GM21528 (cell line): ENCODE data around the gene POP7.
"Not testable (repeated sequence)": the region's sequence is repeated elsewhere in the genome, so short reads cannot be mapped to it uniquely, and the experiment has no call there.

Experiments used
- ATAC-seq: cut with Tn5 transposase; IDR thresholded peaks from one replicate; pipeline ENCODE4 v1.9.1; 2021; ENCODE audit warnings: mild to moderate bottlenecking, moderate library complexity; ENCODE audit not compliant: unreplicated experiment, low FRiP score

Gene POP7

GRCh38 chr7:100689230-100690135 is 16.4 kb upstream of the POP7 start:
- no peak for ATAC-seq

- no peak for ATAC-seq
These were observed 14.0 kb upstream of the POP7 start for GRCh38 chr7:100691676-100692577.

GRCh38 chr7:100692578-100692961 is 13.4 kb upstream of the POP7 start:
- no peak for ATAC-seq

- peak; percentile 33 for ATAC-seq
These were observed 12.4 kb upstream of the POP7 start for GRCh38 chr7:100693312-100694097.

GRCh38 chr7:100694098-100694745 is 11.7 kb upstream of the POP7 start, which contains the start of gene GIGYF1:
Gene GIGYF1 (minus strand): TSS chr7:100694250. CDS start chr7:100688238, 6,012 bp downstream.
- peak; percentile 41 for ATAC-seq

- no peak for ATAC-seq
These were observed 9.8 kb upstream of the POP7 start for GRCh38 chr7:100696123-100696521.

- no peak for ATAC-seq
These were observed 6.9 kb upstream of the POP7 start for GRCh38 chr7:100699018-100699417.

GRCh38 chr7:100701089-100701488 is 4.8 kb upstream of the POP7 start:
- ATAC-seq = not testable (repeated sequence)

GRCh38 chr7:100705320-100705752 is 585 bp upstream of the POP7 start:
- peak; percentile 67 for ATAC-seq

GRCh38 chr7:100706672-100707311 is 871 bp downstream of the POP7 start:
- ATAC-seq = no peak

- ATAC-seq = no peak
These were observed 2.5 kb downstream of the POP7 start for GRCh38 chr7:100708395-100708794.

- ATAC-seq = no peak
These were observed 4.5 kb downstream of the POP7 start for GRCh38 chr7:100710452-100710851.

GRCh38 chr7:100711369-100711768 is 5.4 kb downstream of the POP7 start:
- no peak for ATAC-seq

GRCh38 chr7:100714725-100715124 is 8.8 kb downstream of the POP7 start:
- no peak for ATAC-seq

GRCh38 chr7:100717073-100717472 is 11.2 kb downstream of the POP7 start:
- not testable (repeated sequence) for ATAC-seq

GRCh38 chr7:100719523-100720278 is 13.8 kb downstream of the POP7 start:
- ATAC-seq = no peak

- no peak for ATAC-seq
These were observed 14.4 kb downstream of the POP7 start, which contains the start of gene EPO for GRCh38 chr7:100720279-100720670. Gene EPO (plus strand): TSS chr7:100720468. CDS start chr7:100720981, 513 bp downstream.

- ATAC-seq = no peak
These were observed 15.0 kb downstream of the POP7 start for GRCh38 chr7:100720671-100721504.
